GM12878 (cell line): ENCODE data around the gene GK. TPM values are rescaled to one million over a fixed set of nuclear protein-coding genes. Genes with fewer than 3 reads are reported as not detected.

Experiments used
- ATAC-seq: fragments of 200-7000 bp; cut with Tn5 transposase; 3 replicates; pipeline ENCODE4 v1.9.1; 2020; ENCODE audit warnings: mild to moderate bottlenecking, moderate library complexity
- BruUV-seq: library from RNA; stranded (reverse); fragments of 400-500 nt; replicated peaks from 2 replicates; lab custom pipeline; 2021; lab: Mats Ljungman, UMichigan
- CTCF ChIA-PET: fragments of 300-600 bp; sonication (Branson Sonifier 250); formaldehyde crosslinking; extraction: SDS; loops from one replicate; lab custom pipeline; 2021; ENCODE audit warnings: inconsistent platforms; lab: Yijun Ruan, JAX
- POLR2A ChIA-PET: fragments of 350-600 bp; formaldehyde crosslinking; extraction: SDS; loops from one replicate; lab custom pipeline; 2021; ENCODE audit warnings: inconsistent platforms; lab: Charles Lee
- RAD21 ChIA-PET: fragments of 300-600 bp; sonication (Branson Sonifier 250); formaldehyde crosslinking; loops from one replicate; lab custom pipeline; 2023; ENCODE audit warnings: antibody characterized with exemption; ENCODE audit not compliant: unreplicated experiment; lab: Charles Lee
- SMC1A ChIA-PET: fragments of 300-600 bp; sonication (Branson Sonifier 250); formaldehyde crosslinking; loops from one replicate; lab custom pipeline; 2023; ENCODE audit not compliant: unreplicated experiment, uncharacterized antibody; lab: Charles Lee
- DNase-seq: peaks from one replicate; pipeline ENCODE4 v3.0.0-alpha.2; 2011; ENCODE audit warnings: low read depth, low spot score
- FAIRE-seq: peaks from 3 replicates; lab custom pipeline; 2011; peaks lifted over from hg19 to GRCh38; lab: Jason Lieb, UNC
- H2AFZ ChIP-seq: 2 replicates; pipeline ENCODE4 v1.6.0; 2011; ENCODE audit warnings: low read depth, low read length, control low read depth; ENCODE audit not compliant: control insufficient read depth
- H3K27ac ChIP-seq: 2 replicates; pipeline ENCODE4 v1.5.1; 2011; ENCODE audit warnings: control low read depth; ENCODE audit not compliant: control insufficient read depth, insufficient read depth
- H3K27me3 ChIP-seq, 2 experiments: replicated peaks in 1 of 2; 2 replicates each; pipeline versions ENCODE4 v1.6.0 to v1.6.1; 2011; ENCODE audit warnings: low read length in 1 of 2; ENCODE audit not compliant: control insufficient read depth in 2 of 2, insufficient read depth in 2 of 2
- H3K36me3 ChIP-seq, 2 experiments: 2 replicates each; pipeline ENCODE4 v1.5.1; 2011; ENCODE audit warnings: low read length in 1 of 2; ENCODE audit not compliant: control insufficient read depth in 2 of 2, insufficient read depth in 2 of 2
- H3K4me1 ChIP-seq: 2 replicates; pipeline ENCODE4 v1.6.1; 2011; ENCODE audit warnings: mild to moderate bottlenecking, low read length, moderate library complexity, mixed read lengths; ENCODE audit not compliant: control insufficient read depth, insufficient read depth
- H3K4me2 ChIP-seq: 2 replicates; pipeline ENCODE4 v1.6.0; 2011; ENCODE audit warnings: control low read depth; ENCODE audit not compliant: control insufficient read depth, insufficient read depth
- H3K4me3 ChIP-seq: fragments of 200-600 bp; sonication (generic); 2 replicates; pipeline ENCODE4 v1.5.1; 2016
- H3K79me2 ChIP-seq: 2 replicates; pipeline ENCODE4 v1.6.0; 2011; ENCODE audit warnings: low read length; ENCODE audit not compliant: control insufficient read depth, insufficient read depth
- H3K9ac ChIP-seq: 2 replicates; pipeline ENCODE4 v1.8.0; 2011; ENCODE audit warnings: low read length, control low read depth, mixed read lengths; ENCODE audit not compliant: control insufficient read depth, insufficient read depth
- H3K9me3 ChIP-seq: replicated peaks from 3 replicates; pipeline ENCODE4 v1.5.1; 2011; ENCODE audit warnings: mild to moderate bottlenecking, low read length; ENCODE audit not compliant: control insufficient read depth, insufficient read depth
- H4K20me1 ChIP-seq: 2 replicates; pipeline ENCODE4 v1.6.0; 2011; ENCODE audit not compliant: control insufficient read depth, insufficient read depth
- EZH2 ChIP-seq: IDR thresholded peaks from 2 replicates; pipeline ENCODE4 v1.6.1; 2012; ENCODE audit warnings: low read depth, mild to moderate bottlenecking, control low read depth, inconsistent platforms, low read length, borderline replicate concordance; ENCODE audit not compliant: control insufficient read depth
- MEF2B ChIP-seq: fragments of 450-650 bp; IDR thresholded peaks from 2 replicates; pipeline ENCODE4 v1.6.1; 2018; ENCODE audit warnings: mild to moderate bottlenecking, moderate library complexity; ENCODE audit not compliant: partially characterized antibody, poor library complexity, severe bottlenecking
- RAD21 ChIP-seq: IDR thresholded peaks from 2 replicates; pipeline ENCODE4 v1.6.1; 2011; ENCODE audit warnings: mild to moderate bottlenecking, low read depth, low read length, moderate library complexity; ENCODE audit not compliant: insufficient read depth
- SMC3 ChIP-seq: IDR thresholded peaks from 2 replicates; pipeline ENCODE4 v1.6.1; 2011; ENCODE audit warnings: low read length, improper control_type of control experiment, borderline replicate concordance
- SUZ12 ChIP-seq: fragments of 200-600 bp; sonication (generic); IDR thresholded peaks from one replicate; pipeline ENCODE4 v1.6.1; 2018; ENCODE audit warnings: antibody characterized with exemption, mild to moderate bottlenecking; ENCODE audit not compliant: unreplicated experiment
- ZNF384 ChIP-seq: IDR thresholded peaks from 2 replicates; pipeline ENCODE4 v1.6.1; 2012; ENCODE audit warnings: low read depth, mild to moderate bottlenecking, low read length, improper control_type of control experiment, borderline replicate concordance
- ZNF622 ChIP-seq: fragments of 450-650 bp; IDR thresholded peaks from 2 replicates; pipeline ENCODE4 v1.6.1; 2017; ENCODE audit warnings: mild to moderate bottlenecking, inconsistent platforms
- WGBS: methylation state at CpG from one replicate; pipeline ENCODE4 v1.1.6; 2016; ENCODE audit warnings: low lambda C conversion rate; ENCODE audit not compliant: insufficient replicate concordance, insufficient coverage; ENCODE audit errors: missing lambda C conversion rate; 5-methylcytosine and 5-hydroxymethylcytosine counted together
- in situ Hi-C: fragments of 300-500 bp; cut with MboI; formaldehyde crosslinking; loops from 9 replicates; pipeline ENCODE4 v1.14.3; 2018; ENCODE audit warnings: mixed read lengths
- intact Hi-C: fragments of 100-400 bp; cut with micrococcal nuclease; formaldehyde crosslinking; loops from one replicate; pipeline ENCODE4 v1.14.2; 2022; ENCODE audit not compliant: unreplicated experiment
- polyA plus RNA-seq, 11 experiments: library from polyadenylated mRNA; depleted of rRNA in 4 of 11; unstranded in 6 of 11; stranded (reverse) in 5 of 11; fragments of >200 nt; fragmentation: Nextera tagmentation in 4 of 11; fragmentation: Illumina TruSeq in 1 of 11; extraction: Ambion mirVana in 4 of 11; extraction: Trizol in 1 of 11; gene quantifications; 1 replicate in 1 of 11; 2 replicates in 10 of 11; pipeline versions ENCODE4 v1.2.1 to v1.2.3, GENCODE V29; 2011 to 2016; ENCODE audit warnings: inconsistent platforms in 2 of 11, missing spikeins in 2 of 11, low read depth in 1 of 11
- total RNA-seq, 4 experiments: library from RNA; depleted of rRNA in 3 of 4; stranded (reverse); fragments of >200 nt in 3 of 4; fragmentation: Illumina TruSeq in 1 of 4; extraction: Trizol in 1 of 4; gene quantifications; 2 replicates each; pipeline versions ENCODE4 v1.2.1 to v1.2.3, GENCODE V29; 2013 to 2021
- TF ChIP-seq, protein P1 (sequence below), 3 experiments: IDR thresholded peaks in 2 of 3; conservative IDR thresholded peaks in 1 of 3; 2 replicates each; pipeline ENCODE4 v1.5.1; 2011; ENCODE audit warnings: low read depth in 3 of 3, low read length in 3 of 3, mild to moderate bottlenecking in 3 of 3, control low read depth in 2 of 3, moderate library complexity in 2 of 3, inconsistent platforms in 1 of 3, mixed read lengths in 1 of 3; ENCODE audit not compliant: control insufficient read depth in 2 of 3, insufficient read depth in 1 of 3; ENCODE audit errors: extremely low read depth in 1 of 3

GK gene
- total and polyA plus RNA-seq, 10 of the 15 experiments (the other 5 are each of a cell fraction or from before 2014, with no cell fraction given): 6.3 to 22.3 (median 11.1) TPM

GRCh38 chrX:30618160-30618765 lies 35.0 kb upstream of the GK start:
- Histone ChIP-seq H3K79me2 (no peaks in the 10 kb centered on the region), H4K20me1 (no peaks in the 10 kb centered on the region), H3K4me1 (no peaks in the 10 kb centered on the region), H3K27me3 (no peaks in the 10 kb centered on the region), H2AFZ (no peak overlapping the region), H3K36me3 (no peaks in the 10 kb centered on the region), H3K4me3 (no peak overlapping the region), H3K27ac (no peak overlapping the region), H3K4me2 (no peak overlapping the region), H3K9ac (no peak overlapping the region), H3K9me3 (peaks cover 2% of the 10 kb centered on the region; the same call in 2 of the 3 replicates)
- no peak for TF ChIP-seq MEF2B
- 0 out of 2 replicates have a peak, but pooled peaks have one; percentile 7 for TF ChIP-seq ZNF384
- no peak for TF ChIP-seq SUZ12
- peak; percentile 6; the same call in 1 of the 2 replicates for TF ChIP-seq SMC3
- no peak for TF ChIP-seq ZNF622
- TF ChIP-seq, protein P1, sequence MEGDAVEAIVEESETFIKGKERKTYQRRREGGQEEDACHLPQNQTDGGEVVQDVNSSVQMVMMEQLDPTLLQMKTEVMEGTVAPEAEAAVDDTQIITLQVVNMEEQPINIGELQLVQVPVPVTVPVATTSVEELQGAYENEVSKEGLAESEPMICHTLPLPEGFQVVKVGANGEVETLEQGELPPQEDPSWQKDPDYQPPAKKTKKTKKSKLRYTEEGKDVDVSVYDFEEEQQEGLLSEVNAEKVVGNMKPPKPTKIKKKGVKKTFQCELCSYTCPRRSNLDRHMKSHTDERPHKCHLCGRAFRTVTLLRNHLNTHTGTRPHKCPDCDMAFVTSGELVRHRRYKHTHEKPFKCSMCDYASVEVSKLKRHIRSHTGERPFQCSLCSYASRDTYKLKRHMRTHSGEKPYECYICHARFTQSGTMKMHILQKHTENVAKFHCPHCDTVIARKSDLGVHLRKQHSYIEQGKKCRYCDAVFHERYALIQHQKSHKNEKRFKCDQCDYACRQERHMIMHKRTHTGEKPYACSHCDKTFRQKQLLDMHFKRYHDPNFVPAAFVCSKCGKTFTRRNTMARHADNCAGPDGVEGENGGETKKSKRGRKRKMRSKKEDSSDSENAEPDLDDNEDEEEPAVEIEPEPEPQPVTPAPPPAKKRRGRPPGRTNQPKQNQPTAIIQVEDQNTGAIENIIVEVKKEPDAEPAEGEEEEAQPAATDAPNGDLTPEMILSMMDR (IDR thresholded peaks at IDR 0.05 in 2 of 3, conservative IDR thresholded peaks at IDR 0.05 in 1 of 3; ENCODE audit: control insufficient read depth in 2 of 3, extremely low read depth in 1 of 3, insufficient read depth in 1 of 3, low read depth in 3 of 3, low read length in 3 of 3): peak; percentile 23 to 30 (median 27); a peak in 3 of 6 replicates
- TF ChIP-seq RAD21: peak; percentile 44
- no peak for TF ChIP-seq EZH2
- BruUV-seq: no TSS peak
- no peak for DNase-seq
- intact Hi-C loops: loop anchor here (1.0 to 2.0 kb wide), 2 partner anchors 48 to 105 kb away; no protein-coding TSS in a partner anchor
- in situ Hi-C loops: no loop called here
- POLR2A ChIA-PET: interaction anchor here (0.7 kb wide), 1 partner anchor 30 kb away, joined by 3 read pairs; no protein-coding TSS in a partner anchor
- peak; percentile 79 for ATAC-seq
- no peak for FAIRE-seq
- SMC1A ChIA-PET: interaction anchor here (0.6 to 1.0 kb wide), 5 partner anchors 37 to 105 kb away, joined by 3 to 6 read pairs (median 3); no protein-coding TSS in a partner anchor
- WGBS: 33% methylated on average over 7 of the region's 7 CpGs
- RAD21 ChIA-PET: interaction anchor here (1.2 to 1.9 kb wide), 2 partner anchors 48 to 112 kb away, joined by 3 to 5 read pairs; no protein-coding TSS in a partner anchor
- CTCF ChIA-PET: interaction anchor here (0.6 to 2.1 kb wide), 10 partner anchors 10 to 1502 kb away, joined by 3 to 15 read pairs (median 4); no protein-coding TSS in a partner anchor
